ENCODE data around the gene GAL3ST2.
"Not testable (repeated sequence)": the region's sequence is repeated elsewhere in the genome, so short reads cannot be mapped to it uniquely, and the experiment has no call there.

The GAL3ST2 gene

DNA sequence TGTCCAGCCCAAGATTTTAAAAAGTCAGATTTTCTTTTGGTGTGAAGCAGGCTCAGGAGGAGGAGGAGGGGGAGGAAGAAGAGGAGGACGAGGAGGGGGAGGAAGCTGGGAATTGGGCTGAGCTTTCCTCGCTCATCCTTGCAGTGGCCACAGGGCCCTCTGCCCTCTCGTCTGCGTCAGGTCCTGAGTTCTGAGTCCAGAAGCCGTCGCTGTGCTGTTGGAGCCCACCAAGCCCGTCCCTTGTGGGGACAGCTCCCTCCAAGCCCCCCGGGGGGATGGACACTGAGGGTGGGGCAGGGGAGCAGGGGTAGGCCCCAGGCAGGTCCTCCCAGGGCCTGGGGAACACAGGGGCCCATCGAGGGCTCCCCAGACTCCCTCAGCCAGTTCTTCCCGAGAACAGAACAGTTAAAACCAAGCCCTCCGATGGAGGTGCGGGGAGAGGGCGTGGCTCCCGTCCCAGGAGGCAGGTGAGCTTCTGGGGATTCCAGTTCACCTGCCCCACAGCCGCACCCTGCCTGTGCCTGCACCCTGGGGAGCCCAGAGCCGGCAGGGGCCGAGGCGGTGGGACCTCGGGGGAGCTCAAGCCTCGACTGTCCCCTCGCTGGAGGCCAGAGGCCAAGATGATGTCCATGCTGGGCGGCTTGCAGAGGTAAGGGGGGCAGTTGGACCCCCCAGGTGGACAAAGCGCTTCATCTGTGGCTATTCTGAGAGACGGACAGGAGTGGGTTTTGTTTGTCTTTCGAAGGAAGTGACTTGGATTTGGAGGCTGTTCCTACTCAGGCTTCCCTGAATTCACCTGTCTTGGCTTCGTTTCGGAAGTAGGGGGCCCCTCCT lies at the start of gene GAL3ST2:
GAL3ST2 (plus strand) TSS at position 487 of the 834 bp plus-strand sequence; CDS start at position 621, 134 bp downstream.
- DNase-seq (ENCODE audit: low spot score) = peak; percentile 17

DNA sequence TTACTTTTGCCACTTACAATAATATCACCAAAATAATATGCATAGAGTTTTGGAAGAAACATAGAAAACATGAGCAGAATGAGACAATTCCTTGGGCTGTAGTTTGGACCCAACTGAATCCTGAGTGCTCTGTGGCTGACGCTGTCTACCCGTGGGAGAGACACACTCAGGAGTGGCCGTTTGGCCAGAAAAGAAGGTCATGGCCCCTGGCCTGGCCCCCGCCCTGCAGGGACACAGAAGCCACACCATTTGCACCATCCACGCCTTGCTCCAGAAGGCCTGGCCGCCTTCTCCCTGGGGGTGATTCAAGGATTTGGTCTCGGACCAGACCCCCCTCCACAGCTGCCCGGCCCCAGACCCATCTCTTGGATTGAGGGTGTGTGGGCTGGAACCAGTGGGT lies 48.6 kb upstream of the GAL3ST2 start:
- peak; percentile 10 for DNase-seq (ENCODE audit: low spot score)

DNA sequence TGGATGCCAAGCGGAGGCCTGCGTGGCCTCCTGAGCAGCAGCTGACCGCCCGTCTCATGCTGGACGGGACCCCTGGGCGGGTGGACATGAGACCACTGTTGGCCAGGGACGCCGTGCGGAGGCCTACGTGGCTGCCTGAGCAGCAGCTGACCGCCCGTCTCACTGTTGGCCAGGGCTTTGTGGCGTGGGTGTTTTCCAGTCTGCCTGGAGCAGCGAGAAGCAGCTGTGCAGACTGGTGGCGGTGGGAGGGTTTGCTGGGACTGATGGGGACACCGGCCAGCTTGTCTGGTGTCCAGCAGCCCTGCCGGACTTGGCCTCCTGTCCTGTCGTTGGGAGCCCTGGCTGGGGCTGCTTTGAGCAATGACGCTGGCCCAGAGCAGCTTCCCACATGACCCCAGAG lies 48.0 kb upstream of the GAL3ST2 start:
- peak; percentile 12 for DNase-seq (ENCODE audit: low spot score)

DNA sequence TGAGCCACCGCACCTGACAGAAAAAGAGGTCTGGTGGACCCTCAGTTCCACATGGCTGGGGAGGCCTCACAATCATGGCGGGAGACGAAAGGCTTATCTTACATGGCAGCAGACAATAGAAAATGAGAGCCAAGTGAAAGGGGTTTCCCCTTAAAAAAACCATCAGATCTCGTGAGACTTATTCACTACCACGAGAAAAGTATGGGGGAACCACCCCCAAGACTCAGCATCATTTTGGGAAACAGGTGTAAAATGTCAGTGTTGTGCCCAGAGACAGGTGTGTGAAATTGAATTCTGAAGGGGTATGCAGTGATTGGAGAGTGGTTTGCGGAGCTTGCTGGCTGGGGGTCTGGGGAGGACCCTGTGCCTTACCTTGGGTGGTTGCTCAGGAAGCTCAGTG lies 46.8 kb upstream of the GAL3ST2 start:
- DNase-seq (ENCODE audit: low spot score) = no peak

DNA sequence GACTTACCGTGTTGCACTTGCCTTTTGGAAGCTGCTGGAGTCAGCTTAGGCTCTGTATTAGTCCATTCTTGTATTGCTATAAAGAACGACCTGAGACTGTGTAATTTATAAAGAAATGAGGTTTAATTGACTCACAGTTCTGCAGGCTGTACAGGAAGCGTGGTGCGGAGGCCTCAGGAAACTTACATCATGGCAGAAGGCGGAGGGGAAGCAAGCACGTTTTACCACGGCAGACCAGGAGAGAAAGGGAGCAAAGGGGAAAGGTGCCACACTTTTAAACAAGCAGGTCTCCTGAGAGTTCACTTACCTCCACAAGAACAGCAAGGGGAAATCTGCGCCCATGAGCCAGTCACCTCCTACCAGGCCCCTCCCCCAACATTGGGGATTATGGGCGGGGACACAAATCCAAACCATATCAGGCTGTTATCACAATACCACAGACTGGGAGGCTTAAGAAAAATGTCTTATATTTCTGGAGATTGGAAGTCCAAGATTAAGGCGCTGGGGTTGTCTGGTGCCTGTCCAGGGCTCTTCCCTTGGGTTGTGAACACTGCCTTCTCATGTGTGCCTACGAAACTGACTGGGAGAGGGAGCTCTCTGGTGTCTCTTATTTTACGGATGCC lies 45.8 kb upstream of the GAL3ST2 start:
- DNase-seq (ENCODE audit: low spot score) = no peak

DNA sequence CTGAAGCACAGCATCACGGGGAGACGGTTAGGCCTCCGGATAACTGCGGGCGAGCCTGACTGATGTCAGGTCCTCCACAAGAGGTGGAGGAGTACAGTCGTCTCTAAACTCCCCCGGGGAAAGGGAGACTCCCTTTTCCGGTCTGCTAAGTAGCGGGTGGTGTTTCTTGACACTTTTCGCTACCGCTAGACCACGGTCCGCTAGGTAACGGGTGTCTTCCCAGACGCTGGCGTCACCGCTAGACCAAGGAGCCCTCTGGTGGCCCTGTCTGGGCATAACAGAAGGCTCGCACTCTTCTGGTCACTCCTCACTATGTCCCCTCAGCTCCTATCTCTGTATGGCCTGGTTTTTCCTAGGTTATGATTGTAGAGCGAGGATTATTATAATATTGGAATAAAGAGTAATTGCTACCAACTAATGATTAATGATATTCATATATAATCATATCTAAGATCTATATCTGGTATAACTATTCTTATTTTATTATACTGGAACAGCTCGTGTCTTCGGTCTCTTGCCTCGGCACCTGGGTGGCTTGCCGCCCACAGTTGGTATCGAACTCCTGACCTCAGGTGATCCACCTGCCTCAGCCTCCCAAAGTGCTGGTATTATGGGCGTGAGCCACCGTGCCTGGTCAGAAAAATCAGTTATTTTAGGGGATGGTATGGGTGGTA lies 44.0 kb upstream of the GAL3ST2 start:
- DNase-seq (ENCODE audit: low spot score) = not testable (repeated sequence)

DNA sequence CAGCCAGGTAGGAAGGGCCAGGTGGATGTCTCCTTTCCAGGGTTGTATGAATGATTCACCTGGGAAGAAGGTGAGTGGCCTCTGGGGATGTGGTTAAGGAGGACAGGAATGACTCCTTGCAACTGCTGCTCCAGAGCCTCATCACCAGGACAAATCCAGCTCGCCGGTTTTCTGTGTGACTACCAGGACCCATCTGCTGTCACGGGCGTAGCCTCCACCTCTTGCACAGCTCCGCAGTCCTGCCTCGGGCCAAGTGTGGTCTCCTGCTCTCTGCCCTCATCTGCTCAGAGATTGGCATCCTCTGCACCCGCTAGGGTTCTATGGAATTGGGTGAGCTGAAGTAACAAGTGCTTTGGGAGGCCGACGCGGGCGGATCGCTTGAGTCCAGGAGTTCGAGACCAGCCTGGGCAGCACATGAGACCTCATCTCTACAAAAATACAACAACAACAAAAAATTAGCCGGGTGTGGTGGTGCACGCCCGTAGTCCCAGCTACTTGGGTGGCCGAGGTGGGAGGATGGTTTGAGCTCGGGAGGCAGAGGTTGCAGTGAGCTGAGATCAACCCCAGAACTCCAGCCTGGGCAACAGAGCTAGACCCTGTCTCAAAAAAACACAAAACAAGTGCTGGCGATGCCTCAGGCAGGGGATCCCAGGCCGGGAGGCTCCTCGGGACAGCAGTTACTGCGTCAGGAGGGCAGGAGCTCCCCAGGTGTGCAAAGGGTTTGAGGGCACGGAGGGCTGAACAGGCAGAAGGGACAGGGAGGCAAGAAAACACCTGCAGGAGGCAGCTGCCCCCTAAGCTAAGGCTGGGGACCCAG lies 43.0 kb upstream of the GAL3ST2 start:
- DNase-seq (ENCODE audit: low spot score) = no peak

DNA sequence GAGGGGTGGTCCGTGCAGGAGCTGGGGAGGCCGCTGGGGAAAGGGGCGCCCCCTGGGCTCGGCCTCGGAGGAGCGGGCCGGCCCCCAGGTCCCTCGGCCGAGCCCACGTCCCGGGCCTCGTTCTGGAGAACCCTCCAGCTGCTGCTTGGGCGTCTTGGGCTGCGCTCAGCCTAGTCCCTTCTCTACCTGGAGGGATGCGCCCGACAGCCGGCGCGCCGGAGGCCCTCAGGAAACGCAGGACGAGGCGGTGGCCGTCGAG lies 42.5 kb upstream of the GAL3ST2 start:
- no peak for DNase-seq (ENCODE audit: low spot score)

DNA sequence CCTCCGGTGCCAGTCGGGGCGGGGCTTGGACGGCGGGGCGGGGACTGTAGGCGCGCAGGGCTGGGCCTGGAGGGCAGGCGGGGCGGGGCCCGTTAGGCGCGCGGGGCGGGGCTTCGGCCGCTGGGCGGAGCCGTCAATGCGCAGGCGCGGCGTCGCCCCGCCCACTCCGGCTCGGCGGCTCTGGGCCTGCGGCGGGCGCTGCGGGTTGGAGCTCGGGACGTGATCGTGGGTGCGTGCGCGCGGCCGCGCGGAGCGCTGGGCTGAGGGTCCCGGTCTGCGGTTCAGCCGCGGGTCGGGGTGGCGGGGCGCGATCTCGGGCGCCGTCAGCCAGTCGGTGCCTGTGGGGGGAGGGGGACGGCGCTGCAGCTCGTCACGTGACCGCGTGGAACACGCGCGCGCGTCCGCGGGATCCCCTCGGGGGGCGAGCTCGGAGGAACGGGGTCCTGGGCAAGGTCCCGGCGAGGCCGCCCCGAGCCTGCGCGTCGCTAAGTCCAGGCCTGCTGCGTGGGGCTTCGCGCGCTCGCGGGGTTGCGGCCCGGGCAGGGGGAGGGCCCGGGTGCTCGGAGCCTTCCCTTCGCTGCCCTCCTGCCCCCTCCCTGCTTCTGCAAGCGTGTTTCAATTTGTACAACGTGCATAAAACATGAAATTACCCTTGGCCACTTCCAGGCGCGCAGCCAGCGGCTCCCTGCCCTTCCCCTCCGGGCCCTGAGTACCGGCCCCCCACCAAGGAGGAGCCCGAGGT lies 42.0 kb upstream of the GAL3ST2 start, which contains the start of gene D2HGDH:
D2HGDH (plus strand) TSS at position 164 of the 742 bp plus-strand sequence. CDS start 595 bp downstream, outside the sequence.
- DNase-seq (ENCODE audit: low spot score) = peak; percentile 98

DNA sequence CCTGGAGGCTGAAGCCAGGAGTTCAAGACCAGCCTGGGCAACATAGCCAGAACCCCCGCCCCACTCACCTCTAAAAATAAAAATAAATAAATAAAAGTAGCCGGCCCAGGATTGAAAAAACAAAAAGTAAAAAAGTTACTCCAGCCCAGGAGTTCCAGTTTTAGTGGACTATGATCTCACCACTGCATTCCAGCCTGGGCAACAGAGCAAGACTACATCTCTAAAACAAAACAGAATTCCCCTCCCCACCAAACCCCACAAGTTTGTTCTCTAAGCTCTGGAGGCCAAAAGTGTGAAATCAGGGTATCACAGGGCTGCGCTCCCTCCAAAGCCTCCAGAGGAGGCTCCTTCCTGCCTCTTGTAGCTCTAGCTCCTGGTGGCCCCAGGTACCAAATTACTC lies 40.5 kb upstream of the GAL3ST2 start:
- no peak for DNase-seq (ENCODE audit: low spot score)

DNA sequence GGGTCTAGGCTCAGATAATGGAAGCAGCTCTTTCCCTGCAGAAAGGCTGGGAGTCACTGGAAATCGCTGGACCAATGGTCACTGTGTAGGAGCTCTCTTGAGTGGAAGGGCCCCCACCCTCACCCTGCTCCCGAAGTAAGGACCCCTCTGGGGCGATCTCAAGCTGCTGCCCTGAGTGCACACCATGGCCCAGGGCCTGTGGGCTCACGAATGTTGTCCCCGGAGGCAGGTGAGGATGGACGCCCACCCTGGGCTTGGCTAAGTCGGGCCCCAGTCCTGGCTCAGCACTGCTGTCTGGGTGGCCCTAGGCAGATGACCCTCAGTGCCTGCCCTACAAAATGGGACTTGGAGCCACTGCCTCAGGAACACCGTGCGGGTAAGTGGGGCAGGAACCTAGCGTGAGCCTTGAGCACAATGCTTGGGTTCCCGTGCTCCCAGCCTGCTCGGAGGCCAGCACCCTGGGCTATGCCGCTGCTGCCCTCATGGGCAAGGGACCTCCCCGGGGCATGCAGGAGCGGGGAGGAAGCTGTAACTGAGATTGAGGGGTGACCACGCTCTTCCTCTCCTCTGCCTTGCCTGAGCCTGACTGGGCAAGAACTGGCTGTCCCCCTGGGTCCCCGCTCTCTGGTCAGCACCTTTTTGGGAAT lies 38.5 kb upstream of the GAL3ST2 start:
- DNase-seq (ENCODE audit: low spot score) = no peak

DNA sequence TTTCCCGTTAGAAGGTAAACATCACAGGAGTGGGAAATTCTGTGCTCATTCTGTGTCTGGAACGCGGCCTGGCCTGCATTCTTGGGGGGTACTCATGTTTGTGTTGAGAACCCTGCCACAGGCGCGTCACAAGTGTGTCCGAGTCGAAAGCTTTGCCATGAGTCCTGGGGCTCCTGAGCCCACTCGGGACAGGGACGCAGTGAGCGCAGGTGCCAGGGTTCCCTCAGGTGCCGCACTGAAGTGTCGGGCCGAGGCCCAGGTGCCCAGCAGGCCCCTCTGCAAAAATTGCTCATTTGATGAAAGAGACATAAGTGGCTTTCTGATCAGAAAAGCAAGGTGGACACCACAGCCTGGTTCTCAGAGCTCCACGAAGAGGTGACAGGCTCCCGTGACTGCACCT lies 37.4 kb upstream of the GAL3ST2 start:
- no peak for DNase-seq (ENCODE audit: low spot score)

DNA sequence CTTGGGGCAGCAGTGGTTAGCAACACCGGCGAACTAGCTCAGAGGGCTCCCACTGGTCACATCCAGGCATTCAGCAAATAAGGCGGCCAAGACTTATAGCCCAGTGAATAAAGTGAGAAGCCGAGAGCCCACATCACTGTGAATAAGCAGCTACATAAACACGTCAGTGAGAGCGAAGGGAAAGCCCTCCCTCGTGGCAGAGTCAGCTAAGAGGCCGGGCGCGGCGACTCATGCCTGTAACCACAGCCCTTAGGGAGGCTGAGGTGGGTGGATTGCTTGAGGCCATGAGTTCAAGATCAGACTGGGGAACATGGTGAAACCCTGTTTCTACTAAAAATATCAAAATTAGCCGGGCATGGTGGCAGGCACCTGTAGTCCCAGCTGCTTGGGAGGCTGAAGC lies 37.0 kb upstream of the GAL3ST2 start:
- no peak for DNase-seq (ENCODE audit: low spot score)

DNA sequence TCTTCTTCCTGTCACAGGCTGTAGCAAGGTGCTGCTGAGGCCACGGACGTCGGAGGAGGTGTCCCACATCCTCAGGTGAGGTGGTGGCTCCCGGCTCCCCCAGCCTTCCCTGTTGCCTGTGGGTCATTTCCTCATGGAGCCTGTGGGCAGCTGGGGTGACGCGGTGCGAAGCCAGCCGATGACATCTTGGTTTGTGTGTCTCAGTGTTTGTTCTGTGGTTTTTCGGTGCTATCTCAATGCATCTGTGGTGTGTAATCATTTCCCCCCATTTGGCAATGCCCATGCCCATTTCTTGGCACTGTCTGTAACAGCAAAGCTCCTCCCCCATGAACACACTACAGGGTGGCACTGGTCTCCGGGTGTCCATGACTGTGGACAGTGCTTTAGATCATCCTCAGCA lies 35.6 kb upstream of the GAL3ST2 start:
- DNase-seq (ENCODE audit: low spot score) = no peak

DNA sequence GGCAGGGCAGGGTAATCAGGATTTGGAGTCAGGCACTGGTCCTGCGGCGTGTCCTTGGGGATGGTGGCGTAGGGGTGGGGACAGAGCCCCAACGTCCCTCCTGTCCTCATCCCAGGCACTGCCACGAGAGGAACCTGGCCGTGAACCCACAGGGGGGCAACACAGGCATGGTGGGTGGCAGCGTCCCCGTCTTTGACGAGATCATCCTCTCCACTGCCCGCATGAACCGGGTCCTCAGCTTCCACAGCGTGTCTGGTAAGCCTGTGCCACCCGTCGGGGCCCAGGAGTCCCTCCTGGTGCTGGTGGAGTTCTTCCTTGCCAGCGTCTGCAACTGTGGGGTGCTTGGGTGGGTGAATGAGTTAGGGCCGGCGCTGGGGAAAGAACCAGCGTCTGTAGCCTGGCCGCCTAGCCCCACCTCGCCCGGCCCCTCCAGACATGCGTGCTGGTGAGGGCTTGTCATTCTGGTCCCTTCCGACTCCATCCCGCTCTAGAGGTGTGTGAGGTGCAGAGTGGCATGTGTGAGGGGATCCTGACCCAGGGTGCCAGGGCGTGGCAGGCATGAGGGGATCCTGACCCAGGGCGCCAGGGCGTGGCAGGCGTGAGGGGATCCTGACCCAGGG lies 34.2 kb upstream of the GAL3ST2 start:
- no peak for DNase-seq (ENCODE audit: low spot score)

DNA sequence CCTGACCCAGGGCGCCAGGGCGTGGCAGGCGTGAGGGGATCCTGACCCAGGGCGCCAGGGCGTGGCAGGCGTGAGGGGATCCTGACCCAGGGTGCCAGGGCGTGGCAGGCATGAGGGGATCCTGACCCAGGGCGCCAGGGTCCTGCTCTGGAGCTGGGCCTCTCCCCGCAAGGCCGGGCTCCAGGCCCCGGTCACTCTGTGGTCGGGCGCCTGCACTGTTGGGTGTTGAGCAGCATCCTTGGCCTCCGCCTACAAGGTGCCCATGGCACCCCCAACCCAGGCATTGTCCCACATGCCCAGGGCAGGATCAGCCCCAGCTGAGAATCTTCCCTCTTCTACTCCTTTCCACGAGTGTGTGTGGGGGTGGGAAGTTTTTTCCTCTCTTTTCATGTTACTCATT lies 33.6 kb upstream of the GAL3ST2 start:
- DNase-seq (ENCODE audit: low spot score) = not testable (repeated sequence)

DNA sequence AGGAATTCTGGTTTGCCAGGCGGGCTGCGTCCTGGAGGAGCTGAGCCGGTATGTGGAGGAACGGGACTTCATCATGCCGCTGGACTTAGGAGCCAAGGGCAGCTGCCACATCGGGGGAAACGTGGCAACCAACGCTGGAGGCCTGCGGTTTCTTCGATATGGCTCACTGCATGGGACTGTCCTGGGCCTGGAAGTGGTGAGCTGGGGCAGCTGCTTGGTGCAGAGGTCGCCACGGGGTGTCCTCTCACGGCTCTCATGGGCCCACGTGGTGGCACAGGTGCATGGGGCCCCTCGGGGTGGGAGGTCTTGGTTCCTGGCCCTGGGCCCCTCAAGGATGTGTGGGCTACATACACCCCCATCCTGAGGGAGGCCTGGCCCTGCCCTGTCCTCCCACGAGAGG lies 33.0 kb upstream of the GAL3ST2 start:
- no peak for DNase-seq (ENCODE audit: low spot score)

DNA sequence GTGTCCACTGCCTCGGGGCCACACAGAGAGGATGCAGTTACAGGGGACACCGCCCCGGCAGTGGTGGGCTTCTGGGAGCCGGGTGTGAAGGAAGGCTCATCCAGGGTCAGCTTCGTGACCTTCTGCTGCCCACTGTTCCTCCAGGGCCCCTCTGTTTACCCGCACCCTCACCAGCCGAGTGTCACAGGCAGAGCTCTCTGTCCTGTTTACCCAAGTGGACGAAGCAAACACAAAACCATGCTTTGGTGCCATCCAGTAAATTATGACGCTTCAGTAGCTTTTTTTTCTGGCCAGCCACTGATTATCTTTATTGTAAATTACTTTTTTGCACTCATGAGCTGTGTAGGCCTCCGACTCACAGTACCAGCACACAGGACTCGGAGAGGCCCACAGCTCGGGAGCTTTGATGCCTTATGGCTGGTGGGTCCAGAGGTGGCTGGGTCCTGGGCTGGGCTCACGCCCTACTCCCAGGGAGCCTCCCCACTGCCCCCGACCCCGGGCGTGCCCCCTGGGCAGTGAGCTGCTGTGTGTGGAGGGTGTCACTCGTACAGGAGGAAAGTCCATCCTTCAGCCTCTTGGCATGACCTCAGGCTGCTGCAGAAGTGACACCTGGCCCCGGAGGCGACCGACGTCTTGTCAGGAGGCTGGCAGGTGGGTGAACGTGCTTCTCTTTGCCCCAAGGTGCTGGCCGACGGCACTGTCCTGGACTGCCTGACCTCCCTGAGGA lies 32.4 kb upstream of the GAL3ST2 start:
- no peak for DNase-seq (ENCODE audit: low spot score)

DNA sequence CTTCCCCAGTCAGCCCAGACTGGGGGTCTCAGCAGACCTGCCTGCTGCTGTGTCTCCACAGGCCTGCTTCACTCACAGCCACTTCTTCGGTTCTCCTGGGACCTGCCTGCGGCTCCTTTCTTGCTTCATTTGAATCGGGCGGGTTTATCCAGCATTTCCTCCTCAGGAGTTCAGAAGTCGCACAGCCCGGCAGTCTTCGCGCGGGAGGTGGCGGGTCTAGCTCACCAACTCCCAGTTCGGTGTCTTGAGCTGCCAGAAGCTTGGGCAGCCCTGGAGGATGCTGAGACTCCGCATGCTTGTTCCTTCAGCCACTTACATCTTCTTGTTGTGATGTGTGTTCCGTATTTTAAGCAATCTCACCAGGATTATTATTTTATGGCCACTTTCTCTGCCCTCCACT lies 31.3 kb upstream of the GAL3ST2 start:
- no peak for DNase-seq (ENCODE audit: low spot score)

DNA sequence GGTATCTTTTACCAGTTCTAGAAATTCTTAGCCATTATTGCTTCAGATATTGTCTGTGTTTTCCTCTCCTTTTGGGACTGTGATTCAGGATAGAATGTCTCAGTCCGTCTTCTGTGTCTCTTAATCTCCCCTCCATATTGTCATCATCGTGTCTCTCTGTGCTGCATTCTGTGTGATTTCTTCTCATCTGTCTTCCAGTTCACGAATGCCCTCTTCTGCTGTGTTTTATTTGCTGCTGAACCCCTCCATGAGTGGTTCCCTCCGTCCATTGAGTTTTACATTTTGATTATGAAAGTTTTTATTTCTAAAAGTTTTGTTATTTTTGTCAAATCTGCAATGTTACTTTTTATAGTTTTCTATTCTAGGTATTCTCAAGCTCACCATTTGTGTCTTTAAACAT lies 30.5 kb upstream of the GAL3ST2 start:
- DNase-seq (ENCODE audit: low spot score) = no peak

Measured in D341Med (cell line).